HEK293 (cell line): Measurements from ENCODE around the gene MLKL.
A peak's percentile ranks its signal among the peaks of the same experiment; 100 is the strongest.

Source experiments
- HOXD13 ChIP-seq: sonication (generic); formaldehyde crosslinking; IDR thresholded peaks from 2 replicates; pipeline ENCODE4 v1.8.0; 2022; ENCODE audit warnings: missing genetic modification reagents, borderline replicate concordance
- IKZF3 ChIP-seq: fragments of 450-650 bp; IDR thresholded peaks from 2 replicates; pipeline ENCODE4 v1.5.0; 2018; ENCODE audit warnings: missing biosample characterization, mild to moderate bottlenecking, missing genetic modification characterization, moderate library complexity
- KLF10 ChIP-seq: fragments of 450-650 bp; IDR thresholded peaks from 2 replicates; pipeline ENCODE4 v1.5.1; 2018; ENCODE audit warnings: missing biosample characterization, mild to moderate bottlenecking, missing genetic modification characterization
- SALL2 ChIP-seq: fragments of 450-650 bp; formaldehyde crosslinking; IDR thresholded peaks from 2 replicates; pipeline ENCODE4 v1.5.0; 2017; ENCODE audit warnings: missing biosample characterization, mild to moderate bottlenecking, missing genetic modification characterization, borderline replicate concordance
- ZBTB48 ChIP-seq: fragments of 450-650 bp; formaldehyde crosslinking; IDR thresholded peaks from 2 replicates; pipeline ENCODE4 v1.5.1; 2016; ENCODE audit warnings: missing biosample characterization, missing genetic modification characterization
- ZIC2 ChIP-seq: fragments of 450-650 bp; formaldehyde crosslinking; IDR thresholded peaks from 2 replicates; pipeline ENCODE4 v1.5.1; 2016; ENCODE audit warnings: missing biosample characterization, missing genetic modification characterization
- ZNF121 ChIP-seq: fragments of 450-650 bp; formaldehyde crosslinking; IDR thresholded peaks from 2 replicates; pipeline ENCODE4 v1.5.1; 2016; ENCODE audit warnings: missing biosample characterization, missing genetic modification characterization
- ZNF211 ChIP-seq: fragments of 450-650 bp; formaldehyde crosslinking; IDR thresholded peaks from 2 replicates; pipeline ENCODE4 v1.5.1; 2016; ENCODE audit warnings: low read depth, missing biosample characterization, missing genetic modification characterization
- ZNF23 ChIP-seq: fragments of 450-650 bp; formaldehyde crosslinking; IDR thresholded peaks from 2 replicates; pipeline ENCODE4 v1.5.1; 2016; ENCODE audit warnings: missing biosample characterization, missing genetic modification characterization, borderline replicate concordance
- ZNF350 ChIP-seq: fragments of 450-650 bp; formaldehyde crosslinking; IDR thresholded peaks from 2 replicates; pipeline ENCODE4 v1.5.0; 2017; ENCODE audit warnings: missing biosample characterization, mild to moderate bottlenecking, missing genetic modification characterization
- ZNF391 ChIP-seq: fragments of 450-650 bp; formaldehyde crosslinking; IDR thresholded peaks from 2 replicates; pipeline ENCODE4 v1.5.1; 2016; ENCODE audit warnings: low read depth, missing biosample characterization, missing genetic modification characterization, borderline replicate concordance
- ZNF596 ChIP-seq: fragments of 450-650 bp; IDR thresholded peaks from 2 replicates; pipeline ENCODE4 v1.5.0; 2018; ENCODE audit warnings: missing biosample characterization, mild to moderate bottlenecking, missing genetic modification characterization, moderate library complexity
- ZNF600 ChIP-seq: fragments of 450-650 bp; formaldehyde crosslinking; IDR thresholded peaks from 2 replicates; pipeline ENCODE4 v1.5.1; 2016; ENCODE audit warnings: missing biosample characterization, missing genetic modification characterization
- ZNF623 ChIP-seq: fragments of 450-650 bp; formaldehyde crosslinking; IDR thresholded peaks from 2 replicates; pipeline ENCODE4 v1.5.1; 2016; ENCODE audit warnings: missing biosample characterization, missing genetic modification characterization
- ZNF624 ChIP-seq: fragments of 450-650 bp; formaldehyde crosslinking; IDR thresholded peaks from 2 replicates; pipeline ENCODE4 v1.5.1; 2017; ENCODE audit warnings: missing biosample characterization, missing genetic modification characterization
- ZNF660 ChIP-seq: fragments of 450-650 bp; IDR thresholded peaks from 2 replicates; pipeline ENCODE4 v1.5.1; 2018; ENCODE audit warnings: missing biosample characterization, mild to moderate bottlenecking, missing genetic modification characterization
- ZSCAN23 ChIP-seq: fragments of 450-650 bp; formaldehyde crosslinking; IDR thresholded peaks from 2 replicates; pipeline ENCODE4 v1.5.1; 2016; ENCODE audit warnings: missing biosample characterization, missing genetic modification characterization
- TF ChIP-seq, protein P1 (sequence below): fragments of 450-650 bp; formaldehyde crosslinking; IDR thresholded peaks from 2 replicates; pipeline ENCODE4 v1.5.1; 2016; ENCODE audit warnings: missing biosample characterization, missing genetic modification characterization
- TF ChIP-seq, protein P2 (sequence below): fragments of 450-650 bp; formaldehyde crosslinking; IDR thresholded peaks from 2 replicates; pipeline ENCODE4; 2016; ENCODE audit warnings: missing biosample characterization, missing genetic modification characterization
- TF ChIP-seq, protein P3 (sequence below): fragments of 450-650 bp; formaldehyde crosslinking; IDR thresholded peaks from 2 replicates; pipeline ENCODE4 v1.5.1; 2016; ENCODE audit warnings: missing biosample characterization, missing genetic modification characterization
- TF ChIP-seq, protein P4 (sequence below): fragments of 450-650 bp; formaldehyde crosslinking; IDR thresholded peaks from 2 replicates; pipeline ENCODE4 v1.5.1; 2016; ENCODE audit warnings: missing biosample characterization, missing genetic modification characterization, borderline replicate concordance
- TF ChIP-seq, protein P5 (sequence below): fragments of 450-650 bp; formaldehyde crosslinking; IDR thresholded peaks from 2 replicates; pipeline ENCODE4 v1.5.1; 2017; ENCODE audit warnings: missing biosample characterization, missing genetic modification characterization
- TF ChIP-seq, protein P6 (sequence below): fragments of 450-650 bp; formaldehyde crosslinking; IDR thresholded peaks from 2 replicates; pipeline ENCODE4 v1.5.1; 2017; ENCODE audit warnings: missing biosample characterization, missing genetic modification characterization
- TF ChIP-seq, protein P7 (sequence below): fragments of 450-650 bp; formaldehyde crosslinking; IDR thresholded peaks from 2 replicates; pipeline ENCODE4 v1.5.1; 2016; ENCODE audit warnings: missing biosample characterization, missing genetic modification characterization

The MLKL gene

DNA sequence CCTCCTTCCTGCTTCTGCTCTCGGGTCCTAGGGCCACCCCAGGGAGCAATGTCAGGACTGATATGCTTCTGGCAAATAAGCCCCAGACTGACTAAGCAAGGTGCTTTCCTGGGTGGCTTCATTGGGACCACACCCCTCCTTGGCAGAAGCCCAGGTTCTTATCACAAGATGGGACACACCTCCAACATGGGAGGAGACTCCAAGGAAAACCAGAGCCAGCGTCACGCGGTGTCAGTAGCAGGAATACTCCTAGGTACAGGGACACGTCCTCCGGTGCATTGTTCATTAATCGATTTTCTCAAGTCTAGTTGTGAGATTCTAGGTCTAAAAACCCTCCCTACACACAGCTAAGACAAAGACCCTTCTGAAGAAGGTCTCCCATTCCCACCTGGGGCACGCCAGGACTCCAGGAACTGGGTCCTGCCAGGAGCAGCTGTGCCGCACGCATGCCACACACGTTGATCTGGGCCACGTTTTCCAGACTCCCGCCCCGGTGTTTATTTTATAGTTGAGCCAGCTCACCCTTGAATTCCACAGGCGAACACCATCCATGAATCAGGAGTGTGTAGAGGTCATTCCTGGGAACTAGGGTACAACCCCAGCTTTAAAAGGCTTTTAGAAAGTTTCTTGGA, 43.1 kb upstream of the MLKL start (continued):
- TF ChIP-seq IKZF3 (tag by site-specific recombination) (peak; percentile 62), HOXD13 (CRISPR knock-in tag) (no peak), SALL2 (tag by site-specific recombination) (no peak), ZNF121 (tag by site-specific recombination) (no peak), ZNF350 (tag by site-specific recombination) (no peak), ZBTB48 (0 out of 2 replicates have a peak, but pooled peaks have one; percentile 15), ZNF596 (tag by site-specific recombination) (no peak), ZNF660 (tag by site-specific recombination) (peak; percentile 84; the same call in 1 of the 2 replicates), ZNF623 (tag by site-specific recombination) (no peak), ZIC2 (tag by site-specific recombination) (peak; percentile 41), ZNF211 (tag by site-specific recombination) (no peak), ZNF600 (tag by site-specific recombination) (0 out of 2 replicates have a peak, but pooled peaks have one; percentile 35), KLF10 (tag by site-specific recombination) (peak; percentile 99), ZNF23 (no peak), ZNF624 (tag by site-specific recombination) (no peak), ZNF391 (tag by site-specific recombination) (no peak; the same call in 1 of the 2 replicates), ZSCAN23 (peak; percentile 81; the same call in 1 of the 2 replicates)
- TF ChIP-seq, protein P1, sequence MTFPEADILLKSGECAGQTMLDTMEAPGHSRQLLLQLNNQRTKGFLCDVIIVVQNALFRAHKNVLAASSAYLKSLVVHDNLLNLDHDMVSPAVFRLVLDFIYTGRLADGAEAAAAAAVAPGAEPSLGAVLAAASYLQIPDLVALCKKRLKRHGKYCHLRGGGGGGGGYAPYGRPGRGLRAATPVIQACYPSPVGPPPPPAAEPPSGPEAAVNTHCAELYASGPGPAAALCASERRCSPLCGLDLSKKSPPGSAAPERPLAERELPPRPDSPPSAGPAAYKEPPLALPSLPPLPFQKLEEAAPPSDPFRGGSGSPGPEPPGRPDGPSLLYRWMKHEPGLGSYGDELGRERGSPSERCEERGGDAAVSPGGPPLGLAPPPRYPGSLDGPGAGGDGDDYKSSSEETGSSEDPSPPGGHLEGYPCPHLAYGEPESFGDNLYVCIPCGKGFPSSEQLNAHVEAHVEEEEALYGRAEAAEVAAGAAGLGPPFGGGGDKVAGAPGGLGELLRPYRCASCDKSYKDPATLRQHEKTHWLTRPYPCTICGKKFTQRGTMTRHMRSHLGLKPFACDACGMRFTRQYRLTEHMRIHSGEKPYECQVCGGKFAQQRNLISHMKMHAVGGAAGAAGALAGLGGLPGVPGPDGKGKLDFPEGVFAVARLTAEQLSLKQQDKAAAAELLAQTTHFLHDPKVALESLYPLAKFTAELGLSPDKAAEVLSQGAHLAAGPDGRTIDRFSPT (tag by site-specific recombination) = 0 out of 2 replicates have a peak, but pooled peaks have one; percentile 40
- TF ChIP-seq, protein P2, sequence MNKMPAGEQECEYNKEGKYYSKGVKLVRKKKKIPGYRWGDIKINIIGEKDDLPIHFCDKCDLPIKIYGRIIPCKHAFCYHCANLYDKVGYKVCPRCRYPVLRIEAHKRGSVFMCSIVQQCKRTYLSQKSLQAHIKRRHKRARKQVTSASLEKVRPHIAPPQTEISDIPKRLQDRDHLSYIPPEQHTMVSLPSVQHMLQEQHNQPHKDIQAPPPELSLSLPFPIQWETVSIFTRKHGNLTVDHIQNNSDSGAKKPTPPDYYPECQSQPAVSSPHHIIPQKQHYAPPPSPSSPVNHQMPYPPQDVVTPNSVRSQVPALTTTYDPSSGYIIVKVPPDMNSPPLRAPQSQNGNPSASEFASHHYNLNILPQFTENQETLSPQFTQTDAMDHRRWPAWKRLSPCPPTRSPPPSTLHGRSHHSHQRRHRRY = no peak
- TF ChIP-seq, protein P3, sequence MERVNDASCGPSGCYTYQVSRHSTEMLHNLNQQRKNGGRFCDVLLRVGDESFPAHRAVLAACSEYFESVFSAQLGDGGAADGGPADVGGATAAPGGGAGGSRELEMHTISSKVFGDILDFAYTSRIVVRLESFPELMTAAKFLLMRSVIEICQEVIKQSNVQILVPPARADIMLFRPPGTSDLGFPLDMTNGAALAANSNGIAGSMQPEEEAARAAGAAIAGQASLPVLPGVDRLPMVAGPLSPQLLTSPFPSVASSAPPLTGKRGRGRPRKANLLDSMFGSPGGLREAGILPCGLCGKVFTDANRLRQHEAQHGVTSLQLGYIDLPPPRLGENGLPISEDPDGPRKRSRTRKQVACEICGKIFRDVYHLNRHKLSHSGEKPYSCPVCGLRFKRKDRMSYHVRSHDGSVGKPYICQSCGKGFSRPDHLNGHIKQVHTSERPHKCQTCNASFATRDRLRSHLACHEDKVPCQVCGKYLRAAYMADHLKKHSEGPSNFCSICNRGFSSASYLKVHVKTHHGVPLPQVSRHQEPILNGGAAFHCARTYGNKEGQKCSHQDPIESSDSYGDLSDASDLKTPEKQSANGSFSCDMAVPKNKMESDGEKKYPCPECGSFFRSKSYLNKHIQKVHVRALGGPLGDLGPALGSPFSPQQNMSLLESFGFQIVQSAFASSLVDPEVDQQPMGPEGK (tag by site-specific recombination) = no peak; the same call in none of the 2 replicates
- TF ChIP-seq, protein P4, sequence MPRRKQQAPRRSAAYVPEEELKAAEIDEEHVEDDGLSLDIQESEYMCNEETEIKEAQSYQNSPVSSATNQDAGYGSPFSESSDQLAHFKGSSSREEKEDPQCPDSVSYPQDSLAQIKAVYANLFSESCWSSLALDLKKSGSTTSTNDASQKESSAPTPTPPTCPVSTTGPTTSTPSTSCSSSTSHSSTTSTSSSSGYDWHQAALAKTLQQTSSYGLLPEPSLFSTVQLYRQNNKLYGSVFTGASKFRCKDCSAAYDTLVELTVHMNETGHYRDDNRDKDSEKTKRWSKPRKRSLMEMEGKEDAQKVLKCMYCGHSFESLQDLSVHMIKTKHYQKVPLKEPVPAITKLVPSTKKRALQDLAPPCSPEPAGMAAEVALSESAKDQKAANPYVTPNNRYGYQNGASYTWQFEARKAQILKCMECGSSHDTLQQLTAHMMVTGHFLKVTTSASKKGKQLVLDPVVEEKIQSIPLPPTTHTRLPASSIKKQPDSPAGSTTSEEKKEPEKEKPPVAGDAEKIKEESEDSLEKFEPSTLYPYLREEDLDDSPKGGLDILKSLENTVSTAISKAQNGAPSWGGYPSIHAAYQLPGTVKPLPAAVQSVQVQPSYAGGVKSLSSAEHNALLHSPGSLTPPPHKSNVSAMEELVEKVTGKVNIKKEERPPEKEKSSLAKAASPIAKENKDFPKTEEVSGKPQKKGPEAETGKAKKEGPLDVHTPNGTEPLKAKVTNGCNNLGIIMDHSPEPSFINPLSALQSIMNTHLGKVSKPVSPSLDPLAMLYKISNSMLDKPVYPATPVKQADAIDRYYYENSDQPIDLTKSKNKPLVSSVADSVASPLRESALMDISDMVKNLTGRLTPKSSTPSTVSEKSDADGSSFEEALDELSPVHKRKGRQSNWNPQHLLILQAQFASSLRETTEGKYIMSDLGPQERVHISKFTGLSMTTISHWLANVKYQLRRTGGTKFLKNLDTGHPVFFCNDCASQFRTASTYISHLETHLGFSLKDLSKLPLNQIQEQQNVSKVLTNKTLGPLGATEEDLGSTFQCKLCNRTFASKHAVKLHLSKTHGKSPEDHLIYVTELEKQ (tag by site-specific recombination) = peak; percentile 29; the same call in 1 of the 2 replicates
- TF ChIP-seq, protein P5, sequence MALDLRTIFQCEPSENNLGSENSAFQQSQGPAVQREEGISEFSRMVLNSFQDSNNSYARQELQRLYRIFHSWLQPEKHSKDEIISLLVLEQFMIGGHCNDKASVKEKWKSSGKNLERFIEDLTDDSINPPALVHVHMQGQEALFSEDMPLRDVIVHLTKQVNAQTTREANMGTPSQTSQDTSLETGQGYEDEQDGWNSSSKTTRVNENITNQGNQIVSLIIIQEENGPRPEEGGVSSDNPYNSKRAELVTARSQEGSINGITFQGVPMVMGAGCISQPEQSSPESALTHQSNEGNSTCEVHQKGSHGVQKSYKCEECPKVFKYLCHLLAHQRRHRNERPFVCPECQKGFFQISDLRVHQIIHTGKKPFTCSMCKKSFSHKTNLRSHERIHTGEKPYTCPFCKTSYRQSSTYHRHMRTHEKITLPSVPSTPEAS (tag by site-specific recombination) = no peak
- TF ChIP-seq, protein P6, sequence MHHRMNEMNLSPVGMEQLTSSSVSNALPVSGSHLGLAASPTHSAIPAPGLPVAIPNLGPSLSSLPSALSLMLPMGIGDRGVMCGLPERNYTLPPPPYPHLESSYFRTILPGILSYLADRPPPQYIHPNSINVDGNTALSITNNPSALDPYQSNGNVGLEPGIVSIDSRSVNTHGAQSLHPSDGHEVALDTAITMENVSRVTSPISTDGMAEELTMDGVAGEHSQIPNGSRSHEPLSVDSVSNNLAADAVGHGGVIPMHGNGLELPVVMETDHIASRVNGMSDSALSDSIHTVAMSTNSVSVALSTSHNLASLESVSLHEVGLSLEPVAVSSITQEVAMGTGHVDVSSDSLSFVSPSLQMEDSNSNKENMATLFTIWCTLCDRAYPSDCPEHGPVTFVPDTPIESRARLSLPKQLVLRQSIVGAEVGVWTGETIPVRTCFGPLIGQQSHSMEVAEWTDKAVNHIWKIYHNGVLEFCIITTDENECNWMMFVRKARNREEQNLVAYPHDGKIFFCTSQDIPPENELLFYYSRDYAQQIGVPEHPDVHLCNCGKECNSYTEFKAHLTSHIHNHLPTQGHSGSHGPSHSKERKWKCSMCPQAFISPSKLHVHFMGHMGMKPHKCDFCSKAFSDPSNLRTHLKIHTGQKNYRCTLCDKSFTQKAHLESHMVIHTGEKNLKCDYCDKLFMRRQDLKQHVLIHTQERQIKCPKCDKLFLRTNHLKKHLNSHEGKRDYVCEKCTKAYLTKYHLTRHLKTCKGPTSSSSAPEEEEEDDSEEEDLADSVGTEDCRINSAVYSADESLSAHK = no peak
- TF ChIP-seq, protein P7, sequence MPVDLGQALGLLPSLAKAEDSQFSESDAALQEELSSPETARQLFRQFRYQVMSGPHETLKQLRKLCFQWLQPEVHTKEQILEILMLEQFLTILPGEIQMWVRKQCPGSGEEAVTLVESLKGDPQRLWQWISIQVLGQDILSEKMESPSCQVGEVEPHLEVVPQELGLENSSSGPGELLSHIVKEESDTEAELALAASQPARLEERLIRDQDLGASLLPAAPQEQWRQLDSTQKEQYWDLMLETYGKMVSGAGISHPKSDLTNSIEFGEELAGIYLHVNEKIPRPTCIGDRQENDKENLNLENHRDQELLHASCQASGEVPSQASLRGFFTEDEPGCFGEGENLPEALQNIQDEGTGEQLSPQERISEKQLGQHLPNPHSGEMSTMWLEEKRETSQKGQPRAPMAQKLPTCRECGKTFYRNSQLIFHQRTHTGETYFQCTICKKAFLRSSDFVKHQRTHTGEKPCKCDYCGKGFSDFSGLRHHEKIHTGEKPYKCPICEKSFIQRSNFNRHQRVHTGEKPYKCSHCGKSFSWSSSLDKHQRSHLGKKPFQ (tag by site-specific recombination) = no peak
